GM12878 (cell line): Measurements from ENCODE around the gene FAM229B.

Source experiments
- RB1 ChIP-seq: fragments of 450-650 bp; formaldehyde crosslinking; IDR thresholded peaks from 2 replicates; pipeline ENCODE4 v1.6.1; 2017; ENCODE audit warnings: mild to moderate bottlenecking, borderline replicate concordance
- RFX5 ChIP-seq: IDR thresholded peaks from 2 replicates; pipeline ENCODE4 v1.6.1; 2011; ENCODE audit warnings: low read depth, low read length, improper control_type of control experiment
- ZNF274 ChIP-seq: IDR thresholded peaks from one replicate; pipeline ENCODE4 v1.8.0; 2011; ENCODE audit not compliant: insufficient read length, insufficient read depth

GRCh38 chr6:112145080-112145573 lies 57.7 kb downstream of the FAM229B start:
- TF ChIP-seq ZNF274 (no peak), RB1 (no peak), RFX5 (no peak)
